A172 (cell line): ENCODE results near the gene ESD. TPM values are rescaled to one million over a fixed set of nuclear protein-coding genes. Genes with fewer than 3 reads are reported as not detected.
"Not testable (repeated sequence)": the region's sequence is repeated elsewhere in the genome, so short reads cannot be mapped to it uniquely, and the experiment has no call there.

Source experiments
- DNase-seq: peaks from one replicate; pipeline ENCODE4 v3.0.0-alpha.2; 2015; ENCODE audit warnings: low spot score
- total RNA-seq: library from RNA; depleted of rRNA; stranded (reverse); fragments of >200 nt; shearing (Covaris generic); gene quantifications from 2 replicates; pipeline ENCODE4 v1.2.3, GENCODE V29; 2014

Gene ESD
- total RNA-seq, 1 experiment from 2014 or later: 160 TPM

GRCh38 chr13:46795321-46795720 lies 1.6 kb downstream of the ESD start:
- no peak for DNase-seq

- DNase-seq: no peak
Observed at GRCh38 chr13:46783504-46783903, 13.5 kb downstream of the ESD start.

DNA sequence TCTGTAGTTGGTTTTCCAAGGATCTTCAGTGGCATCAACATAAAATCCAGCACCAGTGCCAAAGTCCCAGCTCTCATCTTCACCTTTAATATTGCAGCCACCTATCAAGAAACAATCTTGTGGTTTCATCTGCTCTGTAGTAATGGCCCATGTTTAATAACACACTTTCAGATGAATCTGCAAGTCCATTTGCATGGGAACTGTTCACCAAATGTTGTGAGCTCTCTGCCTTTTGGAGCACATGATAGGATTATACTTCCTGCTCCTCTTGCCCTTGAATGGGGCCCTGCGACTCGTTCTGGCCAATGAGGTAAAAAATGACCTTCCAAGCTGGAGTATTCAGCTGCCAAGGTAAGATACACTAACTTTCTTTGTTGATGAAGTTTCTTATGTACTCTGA lies 14.3 kb downstream of the ESD start:
- DNase-seq: no peak

GRCh38 chr13:46782066-46782465 lies 14.9 kb downstream of the ESD start:
- no peak for DNase-seq

DNA sequence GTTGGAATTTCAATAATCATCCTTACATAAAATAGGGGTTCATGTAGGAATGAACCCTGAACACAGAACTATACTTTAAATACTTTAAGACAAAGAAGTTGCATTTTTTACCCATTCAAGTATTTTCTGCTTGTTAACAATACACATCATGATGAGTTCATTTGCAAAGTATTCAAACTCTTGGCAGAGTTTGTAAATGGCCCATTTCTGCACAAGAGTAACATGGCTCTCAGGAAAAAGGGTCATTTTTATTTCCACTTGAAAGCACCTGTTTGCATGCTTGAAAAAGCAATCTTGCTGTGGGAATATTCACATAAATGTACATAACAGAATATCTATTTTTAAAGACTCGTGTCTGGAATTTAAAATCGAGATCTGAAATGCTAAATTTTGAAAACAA lies 18.1 kb downstream of the ESD start:
- no peak for DNase-seq

GRCh38 chr13:46778095-46778494 lies 18.9 kb downstream of the ESD start:
- no peak for DNase-seq

- DNase-seq: no peak
Observed at GRCh38 chr13:46775385-46776107, 21.4 kb downstream of the ESD start.

- DNase-seq: no peak
Observed at GRCh38 chr13:46773541-46773940, 23.4 kb downstream of the ESD start.

GRCh38 chr13:46771693-46772092 lies 25.3 kb downstream of the ESD start:
- no peak for DNase-seq

DNA sequence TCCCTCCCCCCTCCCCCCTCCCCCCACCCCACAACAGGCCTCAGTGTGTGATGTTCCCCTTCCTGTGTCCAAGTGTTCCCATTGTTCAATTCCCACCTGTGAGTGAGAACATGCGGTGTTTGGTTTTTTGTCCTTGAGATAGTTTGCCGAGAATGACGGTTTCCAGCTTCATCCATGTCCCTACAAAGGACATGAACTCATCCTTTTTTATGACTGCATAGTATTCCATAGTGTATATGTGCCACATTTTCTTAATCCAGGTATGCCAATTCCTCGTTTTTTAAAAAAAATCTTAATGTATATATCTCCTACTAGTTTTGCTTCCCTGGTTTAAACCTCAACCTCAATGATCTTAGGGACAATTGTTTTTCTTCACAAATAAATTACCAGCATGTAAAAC lies 27.0 kb downstream of the ESD start:
- not testable (repeated sequence) for DNase-seq

DNA sequence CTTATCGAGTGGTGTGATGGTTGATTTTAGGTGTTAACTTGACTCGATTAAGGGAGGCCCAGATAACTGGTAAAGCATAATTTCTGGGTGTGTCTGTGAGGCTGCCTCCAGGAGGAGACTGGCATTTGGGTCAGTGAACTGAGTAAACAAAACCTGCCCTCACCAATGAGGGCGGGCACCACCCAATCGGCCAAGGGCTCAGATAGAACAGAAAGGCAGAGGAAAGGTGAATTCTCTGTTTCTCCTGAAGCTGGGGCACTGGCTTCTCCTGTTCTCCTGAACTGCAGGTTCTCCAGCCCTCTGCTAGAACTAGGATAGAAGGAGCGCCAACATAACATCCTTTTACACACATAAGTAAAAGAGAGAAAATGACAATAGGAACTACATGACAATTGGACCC lies 35.1 kb downstream of the ESD start:
- no peak for DNase-seq

DNA sequence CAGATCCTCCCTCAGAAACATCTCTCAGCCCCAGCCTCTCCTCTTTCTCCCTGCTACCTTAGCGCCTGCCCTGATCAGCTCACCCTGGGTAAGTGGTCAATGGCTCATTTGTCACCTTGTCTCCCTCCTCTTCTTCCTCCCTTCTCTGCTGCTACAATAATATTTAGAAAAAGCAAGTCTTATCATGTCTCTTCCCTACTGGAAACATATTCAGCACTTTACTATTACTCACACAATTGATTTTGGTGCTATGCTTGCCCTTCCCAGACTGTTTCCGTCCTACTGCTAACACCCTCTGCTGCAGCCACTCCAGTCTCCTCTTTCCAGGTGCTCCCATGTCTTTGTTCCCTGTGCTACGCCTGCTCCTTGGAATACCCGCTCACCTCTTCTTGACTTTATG lies 35.8 kb downstream of the ESD start:
- no peak for DNase-seq

- no peak for DNase-seq
Observed at GRCh38 chr13:46759846-46760245, 37.1 kb downstream of the ESD start.

DNA sequence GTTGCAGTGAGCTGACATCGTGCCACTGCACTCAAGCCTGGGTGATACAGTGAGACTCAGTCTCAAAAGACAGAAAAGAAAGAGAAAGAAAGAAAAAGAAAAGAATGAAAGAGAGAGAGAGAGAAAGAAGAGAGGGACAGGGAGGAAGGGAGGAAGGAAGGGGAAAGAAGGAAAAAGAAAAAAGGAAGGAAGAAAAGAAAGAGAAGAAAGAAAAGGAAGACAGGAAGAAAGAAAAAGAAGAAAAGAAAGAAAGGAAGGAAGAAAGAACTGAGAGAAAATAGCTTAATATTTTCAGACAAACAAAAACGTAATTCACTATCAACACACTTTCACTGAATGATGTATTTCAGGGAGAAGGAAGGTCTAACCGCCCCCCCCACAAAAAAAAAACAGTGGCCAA lies 39.3 kb downstream of the ESD start:
- no peak for DNase-seq

DNA sequence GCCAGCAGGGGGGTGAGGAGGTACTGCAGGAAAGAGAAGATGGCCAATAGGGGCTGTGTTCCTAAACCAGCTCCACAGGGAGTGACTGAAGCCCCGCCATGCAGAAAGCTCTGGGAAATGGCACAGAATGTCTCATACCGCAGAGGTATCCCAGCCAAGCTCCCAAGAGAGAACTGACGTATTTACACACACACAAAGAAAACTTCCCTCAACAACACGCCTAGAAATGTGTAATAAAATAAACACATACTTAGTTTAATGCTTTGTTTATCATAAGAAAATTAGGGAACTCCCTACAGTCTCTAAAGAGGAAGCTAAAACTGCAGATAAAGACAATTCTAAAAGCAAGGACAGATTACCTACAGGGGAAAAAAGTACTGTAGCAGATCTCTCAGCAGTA lies 40.0 kb downstream of the ESD start:
- DNase-seq: no peak

DNA sequence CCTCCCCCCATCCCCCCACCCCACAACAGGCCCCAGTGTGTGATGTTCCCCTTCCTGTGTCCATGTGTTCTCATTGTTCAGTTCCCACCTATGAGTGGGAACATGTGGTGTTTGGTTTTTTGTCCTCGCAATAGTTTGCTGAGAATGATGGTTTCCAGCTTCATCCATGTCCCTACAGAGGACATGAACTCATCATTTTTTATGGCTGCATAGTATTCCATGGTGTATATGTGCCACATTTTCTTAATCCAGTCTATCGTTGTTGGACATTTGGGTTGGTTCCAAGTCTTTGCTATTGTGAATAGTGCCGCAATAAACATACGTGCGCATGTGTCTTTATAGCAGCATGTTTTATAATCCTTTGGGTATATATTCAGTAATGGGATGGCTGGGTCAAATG lies 41.5 kb downstream of the ESD start:
- not testable (repeated sequence) for DNase-seq

DNA sequence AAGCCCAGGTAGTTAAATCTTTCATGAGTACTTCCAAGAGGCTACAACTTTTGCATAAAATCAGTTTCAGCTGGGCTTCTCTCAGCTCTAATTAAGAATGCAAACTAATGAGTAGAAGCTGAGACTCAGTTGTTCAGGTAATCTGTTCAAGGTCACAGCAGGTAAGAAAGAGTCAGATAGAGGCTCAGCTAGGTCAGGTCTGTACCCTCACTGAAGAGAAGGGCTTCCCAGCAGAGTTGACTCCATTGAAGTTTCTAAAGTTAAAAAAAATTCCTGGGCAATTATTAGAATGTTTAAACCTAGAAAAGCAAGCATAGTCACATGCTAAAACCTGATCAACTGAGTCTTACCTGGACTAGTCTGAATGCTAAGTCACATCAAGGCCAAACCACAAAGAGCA lies 42.1 kb downstream of the ESD start:
- DNase-seq: no peak

DNA sequence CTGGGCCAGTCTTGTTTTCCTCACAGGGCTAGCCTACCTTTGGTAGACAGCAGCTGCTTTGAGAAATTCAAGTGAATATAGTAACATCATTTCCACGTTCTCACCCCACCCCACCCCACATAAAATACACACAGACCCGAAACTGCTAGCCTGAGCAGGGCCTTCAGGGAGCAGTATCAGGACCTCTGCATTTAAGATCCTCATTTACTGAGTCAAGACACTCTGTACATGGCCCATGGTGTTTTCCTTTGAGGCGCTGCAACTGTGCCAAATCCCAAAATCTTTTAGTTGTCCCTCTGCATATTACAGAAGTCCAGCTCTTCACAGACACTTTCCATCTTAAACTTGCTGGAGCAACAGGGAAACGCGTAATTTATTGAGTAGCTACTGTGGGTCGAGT lies 43.0 kb downstream of the ESD start:
- no peak for DNase-seq

GRCh38 chr13:46753137-46753536 lies 43.8 kb downstream of the ESD start:
- no peak for DNase-seq

DNA sequence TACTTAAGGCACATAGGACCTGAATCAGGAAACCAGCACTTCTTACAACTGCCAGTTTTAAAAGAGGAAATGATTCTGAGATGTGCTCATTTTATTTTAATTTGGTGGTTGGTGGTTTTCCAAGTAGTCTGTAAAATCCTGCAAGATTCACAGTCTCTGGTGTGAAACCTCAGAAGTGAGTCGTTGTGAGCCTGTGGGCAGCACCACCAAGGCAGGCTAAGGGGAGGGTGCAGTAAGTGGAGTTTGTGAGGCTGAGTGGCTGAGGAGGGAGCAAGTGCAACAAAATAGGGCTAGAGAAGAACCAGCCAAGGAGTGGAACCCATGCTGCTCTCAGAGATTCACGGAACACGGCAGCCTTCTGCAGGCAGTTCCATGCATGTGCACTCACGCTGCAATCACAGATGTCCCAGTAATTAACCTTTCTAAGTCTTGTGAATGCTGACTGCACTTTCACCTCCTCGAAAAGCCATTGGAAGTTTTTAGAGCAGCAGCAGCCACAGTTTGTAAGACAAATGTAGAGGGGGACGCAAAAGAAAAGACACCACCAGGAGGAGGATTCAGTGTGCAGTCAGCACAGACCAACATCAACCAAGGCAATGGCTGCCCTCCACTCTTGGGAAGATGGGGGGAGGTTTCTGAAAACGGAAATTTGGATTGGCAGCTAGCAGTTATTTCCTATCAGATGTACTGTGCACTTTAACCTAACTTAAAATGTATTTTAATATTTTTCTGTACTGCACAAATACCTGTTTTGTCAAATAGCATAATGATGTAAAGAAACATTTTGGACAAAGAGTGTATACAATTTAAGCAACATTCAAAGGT lies 44.9 kb downstream of the ESD start:
- DNase-seq: peak; percentile 15

- DNase-seq: no peak
Observed at GRCh38 chr13:46749951-46750350, 47.0 kb downstream of the ESD start.

- no peak for DNase-seq
Observed at GRCh38 chr13:46748300-46748699, 48.7 kb downstream of the ESD start.

DNA sequence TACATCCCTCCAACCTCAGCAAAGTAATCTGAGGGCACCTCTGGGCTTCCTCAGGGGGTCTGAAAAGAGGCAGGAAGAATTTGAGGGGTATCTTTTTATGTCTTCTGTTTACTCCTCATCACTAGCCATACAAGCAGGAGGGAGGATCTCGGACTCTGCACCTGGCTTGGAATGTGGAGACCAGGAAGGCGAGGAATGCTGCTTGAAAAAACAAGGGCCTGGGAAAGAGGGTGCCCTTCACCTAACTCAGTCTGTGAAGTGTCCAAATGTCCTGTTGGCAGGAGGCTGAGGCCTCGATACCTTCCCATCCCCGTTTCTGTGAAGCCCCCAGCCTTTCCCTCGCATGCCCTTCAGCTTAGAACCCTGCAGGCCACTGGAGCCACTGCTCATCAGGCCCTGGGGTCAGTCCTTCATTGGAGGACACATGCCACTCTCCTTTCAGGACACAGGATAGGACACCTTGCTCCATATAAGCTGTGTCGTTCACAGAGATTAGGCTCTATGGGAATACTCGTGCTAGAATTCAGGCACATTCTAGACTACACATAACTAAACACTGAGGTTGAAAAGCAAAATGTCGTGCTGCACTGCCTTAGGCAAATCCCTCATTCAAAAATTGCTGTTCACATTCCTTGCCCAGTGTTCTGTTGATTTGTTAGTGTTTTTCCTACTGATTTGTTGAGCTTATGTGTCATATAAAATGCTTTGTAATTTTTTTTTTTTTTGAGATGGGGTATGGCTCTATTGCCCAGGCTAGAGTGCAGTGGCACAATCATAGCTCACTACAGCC lies 49.7 kb downstream of the ESD start:
- DNase-seq: no peak
